Astrocyte (in vitro differentiated cells and primary cell): ENCODE data around the gene PRSS33. TPM values are rescaled to one million over a fixed set of nuclear protein-coding genes. Genes with fewer than 3 reads are reported as not detected.

Source experiments
- DNase-seq: peaks from one replicate; pipeline ENCODE4 v3.0.0-alpha.2; 2010; ENCODE audit warnings: low read depth
- FAIRE-seq: peaks from 2 replicates; lab custom pipeline; 2011; peaks lifted over from hg19 to GRCh38; lab: Jason Lieb, UNC
- H2AFZ ChIP-seq: 2 replicates; pipeline ENCODE4 v1.6.0; 2012; ENCODE audit warnings: low read depth, low read length, inconsistent platforms
- H3K27ac ChIP-seq: 2 replicates; pipeline ENCODE4 v1.5.1; 2011; ENCODE audit warnings: low read depth, low read length, inconsistent platforms
- H3K27me3 ChIP-seq: 2 replicates; pipeline ENCODE4 v1.6.0; 2011; ENCODE audit warnings: low read length, inconsistent platforms; ENCODE audit not compliant: insufficient read depth
- H3K36me3 ChIP-seq: 2 replicates; pipeline ENCODE4 v1.5.1; 2011; ENCODE audit warnings: low read length, inconsistent platforms; ENCODE audit not compliant: insufficient read depth
- H3K4me1 ChIP-seq: 2 replicates; pipeline ENCODE4 v1.5.1; 2011; ENCODE audit warnings: low read length, inconsistent platforms; ENCODE audit not compliant: insufficient read depth
- H3K4me2 ChIP-seq: 2 replicates; pipeline ENCODE4 v1.6.0; 2012; ENCODE audit warnings: low read length, inconsistent platforms
- H3K4me3 ChIP-seq: 2 replicates; pipeline ENCODE4 v1.5.1; 2011; ENCODE audit warnings: low read depth, mild to moderate bottlenecking, low read length, inconsistent platforms; ENCODE audit not compliant: insufficient read depth
- H3K79me2 ChIP-seq: 2 replicates; pipeline ENCODE4 v1.6.0; 2012; ENCODE audit warnings: mild to moderate bottlenecking, low read length, inconsistent platforms; ENCODE audit not compliant: insufficient read depth
- H3K9ac ChIP-seq: 2 replicates; pipeline ENCODE4 v1.6.0; 2012; ENCODE audit warnings: mild to moderate bottlenecking, low read length, inconsistent platforms
- H3K9me3 ChIP-seq: 2 replicates; pipeline ENCODE4 v1.5.1; 2012; ENCODE audit warnings: low read depth, mild to moderate bottlenecking, low read length, inconsistent platforms; ENCODE audit not compliant: insufficient read depth
- H4K20me1 ChIP-seq: 2 replicates; pipeline ENCODE4 v1.6.0; 2012; ENCODE audit warnings: low read length, inconsistent platforms; ENCODE audit not compliant: insufficient read depth
- H3K27ac Mint-ChIP-seq: one replicate; pipeline ENCODE4 v1.8.0; 2021; ENCODE audit warnings: mild to moderate bottlenecking, mixed read lengths; ENCODE audit not compliant: unreplicated experiment
- H3K27me3 Mint-ChIP-seq: one replicate; pipeline ENCODE4 v1.8.0; 2021; ENCODE audit warnings: low read depth, mixed read lengths; ENCODE audit not compliant: unreplicated experiment
- H3K36me3 Mint-ChIP-seq: one replicate; pipeline ENCODE4 v1.8.0; 2021; ENCODE audit warnings: low read depth, mixed read lengths; ENCODE audit not compliant: unreplicated experiment
- H3K4me1 Mint-ChIP-seq: one replicate; pipeline ENCODE4 v1.8.0; 2021; ENCODE audit warnings: low read depth, mixed read lengths; ENCODE audit not compliant: unreplicated experiment
- H3K4me3 Mint-ChIP-seq: one replicate; pipeline ENCODE4 v1.8.0; 2021; ENCODE audit warnings: mild to moderate bottlenecking, moderate library complexity, mixed read lengths; ENCODE audit not compliant: unreplicated experiment
- H3K9me3 Mint-ChIP-seq: one replicate; pipeline ENCODE4 v1.8.0; 2021; ENCODE audit warnings: mild to moderate bottlenecking, mixed read lengths; ENCODE audit not compliant: unreplicated experiment
- CTCF ChIP-seq: IDR thresholded peaks from 2 replicates; pipeline ENCODE4 v1.5.1; 2011; ENCODE audit warnings: low read depth, mild to moderate bottlenecking, inconsistent platforms, low read length, moderate library complexity; ENCODE audit not compliant: insufficient read depth
- EZH2 ChIP-seq: IDR thresholded peaks from 2 replicates; pipeline ENCODE4 v1.6.1; 2012; ENCODE audit warnings: mild to moderate bottlenecking, low read length, inconsistent platforms; ENCODE audit not compliant: insufficient read depth
- total RNA-seq: library from RNA; stranded (reverse); gene quantifications from 2 replicates; pipeline ENCODE4 v1.2.1, GENCODE V29; 2021

PRSS33 gene
- total RNA-seq, 1 donor from 2014 or later: not detected

GRCh38 chr16:2820836-2821486, 33.6 kb upstream of the PRSS33 start:
- peaks cover 5% of the 10 kb centered on the region for H3K27me3 ChIP-seq
- no peaks in the 10 kb centered on the region for H3K9me3 Mint-ChIP-seq
- no peak overlapping the region for H3K4me3 Mint-ChIP-seq
- H3K4me1 ChIP-seq: no peaks in the 10 kb centered on the region
- FAIRE-seq (no peak), DNase-seq (no peak)
- H3K36me3 ChIP-seq: no peaks in the 10 kb centered on the region
- no peak overlapping the region for H3K27ac Mint-ChIP-seq
- H3K4me3 ChIP-seq: no peak overlapping the region
- H3K79me2 ChIP-seq: no peaks in the 10 kb centered on the region
- no peaks in the 10 kb centered on the region for H3K9me3 ChIP-seq
- H2AFZ ChIP-seq: no peak overlapping the region
- H3K27me3 Mint-ChIP-seq: peaks cover 12% of the 10 kb centered on the region
- H3K27ac ChIP-seq: no peak overlapping the region
- no peak overlapping the region for H3K9ac ChIP-seq
- H3K4me1 Mint-ChIP-seq: peaks cover 7% of the 10 kb centered on the region
- H3K36me3 Mint-ChIP-seq: no peaks in the 10 kb centered on the region
- no peak for TF ChIP-seq CTCF
- no peak for TF ChIP-seq EZH2
- no peak overlapping the region for H3K4me2 ChIP-seq
- no peaks in the 10 kb centered on the region for H4K20me1 ChIP-seq

- peaks cover 4% of the 10 kb centered on the region for H3K4me1 Mint-ChIP-seq
- Histone ChIP-seq H3K4me1 (no peaks in the 10 kb centered on the region), H3K4me3 (no peak overlapping the region), H3K9me3 (no peaks in the 10 kb centered on the region), H3K27me3 (peaks cover 12% of the 10 kb centered on the region), H3K36me3 (no peaks in the 10 kb centered on the region), H3K79me2 (no peaks in the 10 kb centered on the region), H3K9ac (no peak overlapping the region), H3K4me2 (no peak overlapping the region), H3K27ac (no peak overlapping the region), H4K20me1 (no peaks in the 10 kb centered on the region), H2AFZ (no peak overlapping the region)
- H3K9me3 Mint-ChIP-seq: no peaks in the 10 kb centered on the region
- H3K27ac Mint-ChIP-seq: no peak overlapping the region
- DNase-seq (no peak), FAIRE-seq (no peak)
- no peaks in the 10 kb centered on the region for H3K36me3 Mint-ChIP-seq
- TF ChIP-seq EZH2: no peak
- TF ChIP-seq CTCF: no peak
- no peak overlapping the region for H3K4me3 Mint-ChIP-seq
- peaks cover 11% of the 10 kb centered on the region for H3K27me3 Mint-ChIP-seq
These were observed 32.8 kb upstream of the PRSS33 start for GRCh38 chr16:2819939-2820835.
